ENCODE data around the gene DNM2.
"Not testable (repeated sequence)": the region's sequence is repeated elsewhere in the genome, so short reads cannot be mapped to it uniquely, and the experiment has no call there.

The DNM2 gene

DNA sequence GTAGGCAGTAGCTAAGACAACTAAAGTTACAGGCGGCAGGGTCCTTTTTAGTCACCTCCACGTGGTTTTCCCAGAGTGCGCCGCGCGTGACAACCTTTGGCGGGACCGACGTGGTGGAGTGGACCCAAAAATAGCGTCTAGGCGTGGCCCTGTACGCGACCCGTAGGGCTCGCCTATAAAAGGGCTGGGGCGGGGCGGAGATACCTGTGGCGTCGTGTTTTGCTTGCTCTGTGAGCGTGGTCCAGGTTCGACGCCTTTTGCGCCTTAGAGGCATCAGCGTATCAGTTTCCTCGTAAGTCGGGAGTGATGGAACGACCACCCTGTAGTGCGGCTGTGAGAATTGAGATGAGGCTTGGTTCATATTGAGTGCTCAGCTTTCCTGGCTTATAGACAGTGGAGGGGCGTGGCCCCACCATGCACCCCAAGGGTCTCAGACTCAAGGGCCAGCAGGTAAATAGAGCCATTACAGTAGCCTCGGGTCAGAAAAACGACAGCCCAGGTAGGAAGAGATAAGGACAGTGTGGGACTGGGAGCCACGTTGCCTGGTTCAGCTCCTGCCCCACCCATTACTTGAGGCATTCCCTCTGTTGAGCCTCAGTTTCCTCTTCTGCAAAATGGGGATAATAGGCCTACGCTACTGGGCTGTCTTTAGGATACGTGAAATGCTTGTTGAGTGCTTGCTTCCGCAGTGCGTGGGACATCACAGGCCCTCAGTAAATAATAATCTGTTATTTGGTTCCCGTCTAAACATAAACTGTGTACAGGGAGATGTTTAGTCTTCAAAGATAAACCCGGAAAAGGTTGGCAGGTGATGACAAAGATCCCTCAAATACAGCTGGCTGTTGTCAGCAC lies 118.8 kb downstream of the DNM2 start:
- DNase-seq (ENCODE audit: low read depth in 2 of 2) = peak; percentile 75

DNA sequence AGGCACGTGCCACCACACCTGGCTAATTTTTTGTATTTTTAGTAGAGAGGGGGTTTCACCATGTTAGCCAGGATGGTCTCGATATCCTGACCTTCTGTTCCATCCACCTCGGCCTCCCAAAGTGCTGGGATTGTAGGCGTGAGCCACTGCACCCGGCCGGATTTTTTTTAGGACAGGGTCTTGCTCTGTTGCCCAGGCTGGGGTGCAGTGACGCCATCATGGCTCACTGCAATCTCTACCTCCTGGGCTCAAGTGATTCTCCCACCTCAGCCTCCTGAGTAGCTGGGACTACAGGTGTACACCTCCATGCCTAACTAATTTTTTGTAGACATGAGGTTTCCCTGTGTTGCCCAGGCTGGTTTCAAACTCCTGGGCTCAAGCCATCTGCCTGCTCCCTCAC lies 119.8 kb downstream of the DNM2 start:
- not testable (repeated sequence) for DNase-seq (ENCODE audit: low read depth in 2 of 2)

DNA sequence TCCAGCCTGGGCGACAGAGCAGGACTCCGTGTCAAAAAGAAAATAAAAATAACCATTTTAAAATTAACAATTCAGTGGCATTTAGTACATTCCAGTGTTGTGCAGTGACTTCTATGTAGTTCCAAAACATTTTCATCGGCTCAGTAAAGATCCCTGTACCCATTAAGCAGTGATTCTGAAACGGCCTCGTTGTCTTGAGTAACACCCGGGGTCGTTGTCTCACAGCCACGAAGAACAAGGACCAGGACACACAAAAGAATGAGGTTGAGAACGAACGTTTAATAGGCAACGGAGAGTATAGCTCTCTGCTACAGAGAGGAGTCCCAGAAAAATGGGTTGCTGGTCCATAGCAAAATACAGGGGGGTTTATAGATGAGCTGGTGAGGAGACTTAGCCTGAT lies 120.5 kb downstream of the DNM2 start:
- no peak for DNase-seq (ENCODE audit: low read depth in 2 of 2)

GRCh38 chr19:10839114-10840050 lies 121.5 kb downstream of the DNM2 start:
- no peak for DNase-seq (ENCODE audit: low read depth in 2 of 2)

DNA sequence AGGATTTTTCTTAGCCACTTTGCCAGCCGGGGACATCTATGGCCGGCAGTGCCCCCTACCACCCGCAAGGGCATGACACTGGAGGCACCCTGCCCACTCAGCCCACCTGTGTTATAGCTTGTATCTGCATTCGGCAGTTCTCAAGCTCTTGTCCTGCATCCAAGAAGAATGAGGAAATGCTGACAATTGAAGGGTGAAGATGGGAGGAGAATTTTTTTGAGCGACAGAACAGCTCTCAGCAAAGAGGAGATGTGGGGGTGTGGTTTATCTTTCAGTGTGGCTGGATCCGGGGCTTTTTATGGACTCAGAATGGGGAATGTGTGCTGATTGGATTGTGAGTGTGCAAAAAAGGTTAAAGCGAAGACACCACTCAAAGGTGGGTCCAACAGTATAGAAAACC lies 124.9 kb downstream of the DNM2 start:
- DNase-seq (ENCODE audit: low read depth in 2 of 2) = no peak

GRCh38 chr19:10846500-10847202 lies 128.8 kb downstream of the DNM2 start:
- no peak for DNase-seq (ENCODE audit: low read depth in 2 of 2)

DNA sequence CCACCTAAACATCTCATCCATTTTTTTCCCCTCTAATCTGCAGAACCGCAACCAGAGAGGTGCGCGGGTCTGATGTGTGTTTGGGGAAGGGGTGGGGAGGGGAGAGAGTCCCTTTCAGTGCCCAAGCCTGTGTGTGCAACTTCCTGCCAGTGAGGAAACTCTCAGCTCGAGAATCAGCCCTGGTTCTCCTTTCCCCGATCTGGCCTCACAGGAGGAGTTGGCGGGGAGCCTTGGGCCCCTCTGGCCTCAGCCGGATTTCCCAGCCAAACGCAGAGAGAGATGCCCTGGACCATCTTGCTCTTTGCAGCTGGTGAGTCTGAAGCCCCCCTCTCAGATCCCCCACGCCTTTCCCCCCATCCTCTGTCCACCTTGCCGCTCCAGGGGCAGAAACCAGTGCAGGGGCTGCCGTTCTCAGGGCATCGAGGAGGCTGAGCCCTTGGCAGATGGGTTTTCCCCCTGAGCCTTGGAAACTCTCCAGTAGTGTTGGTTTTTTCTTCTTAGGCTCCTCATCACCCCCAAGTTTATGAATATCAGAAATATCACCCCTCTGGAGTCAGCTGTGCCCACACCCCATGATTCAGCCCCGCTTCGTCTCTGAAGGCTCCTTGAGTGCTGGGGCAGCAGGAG lies 130.5 kb downstream of the DNM2 start, which contains the start of gene C19orf38:
C19orf38 (plus strand) TSS at position 186 of the 627 bp plus-strand sequence; CDS start at position 280, 94 bp downstream.
- DNase-seq (ENCODE audit: low read depth in 2 of 2) = no peak

GRCh38 chr19:10850631-10851030 lies 132.8 kb downstream of the DNM2 start:
- DNase-seq (ENCODE audit: low read depth in 2 of 2) = no peak

DNA sequence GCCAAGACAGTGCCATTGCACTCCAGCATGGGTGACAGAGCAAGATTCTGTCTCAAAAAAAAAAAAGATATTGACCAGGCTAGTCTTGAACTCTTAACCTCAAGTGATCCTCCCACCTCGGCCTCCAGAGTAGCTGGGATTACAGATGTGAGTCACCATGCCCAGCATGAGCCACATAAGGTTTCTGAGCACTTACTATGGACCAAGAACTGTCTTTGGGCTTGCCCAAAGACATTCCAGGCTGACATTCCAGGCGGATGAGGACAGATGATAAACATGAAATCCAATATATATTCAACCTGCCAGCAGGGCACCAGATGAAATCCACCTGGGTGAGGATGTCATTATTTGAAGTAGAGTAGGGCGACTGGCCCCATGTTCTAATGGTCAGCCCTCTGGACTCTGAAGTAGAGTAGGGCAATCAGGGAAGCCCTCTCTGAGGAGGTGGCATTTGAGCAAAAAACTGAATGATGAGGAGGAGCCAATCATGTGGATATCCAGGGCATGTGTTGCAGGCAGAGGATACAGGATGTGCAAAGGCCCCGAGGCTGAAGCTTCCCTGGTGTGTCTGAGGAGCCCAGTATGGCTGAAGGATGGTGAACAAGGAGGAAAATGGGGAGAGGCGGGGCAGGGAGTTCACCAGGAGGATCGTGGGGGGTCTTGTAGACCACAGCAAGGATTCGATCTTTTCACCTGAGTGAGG lies 134.4 kb downstream of the DNM2 start:
- no peak for DNase-seq (ENCODE audit: low read depth in 2 of 2)

GRCh38 chr19:10852941-10853340 lies 135.1 kb downstream of the DNM2 start:
- no peak for DNase-seq (ENCODE audit: low read depth in 2 of 2)

GRCh38 chr19:10854350-10855089 lies 136.6 kb downstream of the DNM2 start:
- no peak for DNase-seq (ENCODE audit: low read depth in 2 of 2)

- DNase-seq (ENCODE audit: low read depth in 2 of 2) = no peak
These were observed 138.1 kb downstream of the DNM2 start for GRCh38 chr19:10855879-10856522.

- not testable (repeated sequence) for DNase-seq (ENCODE audit: low read depth in 2 of 2)
These were observed 139.0 kb downstream of the DNM2 start for GRCh38 chr19:10856899-10857298.

DNA sequence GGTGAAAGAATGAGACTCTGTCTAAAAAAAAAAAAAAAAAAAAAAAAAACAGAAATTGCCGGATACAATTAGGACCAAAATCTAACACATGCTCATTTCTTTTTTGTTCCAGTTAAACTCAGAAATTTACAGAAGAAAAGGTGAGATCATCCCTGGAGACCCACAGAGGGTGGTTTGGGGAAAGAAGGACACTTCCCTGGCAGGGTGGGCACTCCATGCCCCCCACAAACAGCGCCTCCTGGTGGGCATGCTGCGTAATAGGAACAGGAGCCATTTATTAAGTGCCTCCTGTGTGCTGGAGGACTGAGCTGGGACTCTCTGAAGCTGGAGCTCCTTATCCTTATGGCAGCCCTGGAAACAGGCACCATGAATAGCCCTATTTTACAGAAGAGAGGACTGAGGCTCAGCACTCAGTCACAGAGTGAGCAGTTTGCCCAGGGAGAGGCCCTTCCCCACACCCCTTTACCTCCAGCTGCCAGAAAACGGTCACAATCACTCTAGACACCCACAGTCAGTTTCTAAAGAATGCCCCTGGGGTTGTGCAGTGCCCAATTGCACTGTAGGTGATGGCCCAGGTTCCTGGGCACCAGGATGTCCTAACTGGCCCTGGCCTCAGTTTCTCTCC lies 140.4 kb downstream of the DNM2 start:
- peak in 1 of 2 donors; percentile 18 for DNase-seq (ENCODE audit: low read depth in 2 of 2)

DNA sequence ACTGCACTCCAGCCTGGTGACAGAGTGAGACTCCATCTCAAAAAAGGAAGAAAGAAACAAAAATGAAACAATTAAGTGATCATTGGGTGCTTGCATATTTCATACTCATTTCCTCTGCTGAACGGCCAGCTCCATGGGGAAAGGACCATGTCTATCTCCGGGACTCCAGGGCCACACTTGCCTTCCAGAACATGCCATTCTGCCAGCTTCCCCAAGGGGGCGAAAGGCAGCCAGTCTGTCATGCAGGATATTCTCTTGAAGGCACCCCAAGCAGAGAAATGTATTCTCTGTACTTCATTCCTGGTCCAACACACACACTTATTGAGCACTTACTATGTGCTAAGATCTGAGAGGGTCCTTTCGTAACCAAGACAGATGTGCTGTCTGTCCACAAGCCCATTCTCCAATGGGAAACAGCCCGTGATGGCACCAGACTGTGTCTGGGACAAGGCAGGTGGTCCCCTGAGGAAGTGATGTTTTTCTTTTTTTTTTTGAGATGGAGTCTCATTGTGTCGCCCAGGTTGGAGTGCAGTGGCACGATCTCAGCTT lies 143.3 kb downstream of the DNM2 start:
- DNase-seq (ENCODE audit: low read depth in 2 of 2) = no peak

GRCh38 chr19:10862561-10863106 lies 144.8 kb downstream of the DNM2 start:
- no peak for DNase-seq (ENCODE audit: low read depth in 2 of 2)

DNA sequence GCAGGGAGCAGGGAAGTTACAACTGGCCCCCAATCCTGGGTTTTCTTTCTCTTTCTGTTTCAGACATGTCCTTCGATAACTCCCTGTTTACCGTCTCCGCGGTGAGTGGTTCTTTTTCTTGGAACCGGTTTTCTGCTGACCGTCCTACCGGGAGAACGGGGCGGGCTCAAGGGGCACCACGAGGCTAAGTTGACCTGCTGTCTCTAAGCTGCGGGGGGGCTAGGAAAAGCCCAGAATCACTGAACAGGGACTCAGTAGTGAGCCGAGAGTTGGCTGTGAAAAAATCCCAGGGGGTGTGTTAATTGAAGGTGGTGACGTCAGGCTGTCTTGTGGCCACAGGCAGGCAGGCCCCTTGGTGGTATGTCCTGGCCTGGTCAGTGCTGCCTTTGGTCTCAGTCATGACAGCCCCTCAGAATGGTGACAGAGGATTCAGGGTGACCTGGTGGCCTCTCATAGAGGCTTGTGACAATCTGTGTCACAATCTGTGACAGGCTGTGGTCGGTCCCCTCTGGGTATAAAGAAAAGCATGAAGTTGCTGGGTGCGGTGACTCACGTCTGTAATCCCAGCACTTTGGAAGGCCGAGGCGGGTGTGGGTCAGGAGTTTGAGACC lies 145.3 kb downstream of the DNM2 start:
- no peak for DNase-seq (ENCODE audit: low read depth in 2 of 2)

- DNase-seq (ENCODE audit: low read depth in 2 of 2) = peak; percentile 56 to 60
These were observed 146.6 kb downstream of the DNM2 start for GRCh38 chr19:10864538-10864899.
